ENCODE measurements around the gene SOX6.

The SOX6 gene

GRCh38 chr11:15944460-15944859 is 411.9 kb downstream of the SOX6 start:
- DNase-seq, result no peak

DNA sequence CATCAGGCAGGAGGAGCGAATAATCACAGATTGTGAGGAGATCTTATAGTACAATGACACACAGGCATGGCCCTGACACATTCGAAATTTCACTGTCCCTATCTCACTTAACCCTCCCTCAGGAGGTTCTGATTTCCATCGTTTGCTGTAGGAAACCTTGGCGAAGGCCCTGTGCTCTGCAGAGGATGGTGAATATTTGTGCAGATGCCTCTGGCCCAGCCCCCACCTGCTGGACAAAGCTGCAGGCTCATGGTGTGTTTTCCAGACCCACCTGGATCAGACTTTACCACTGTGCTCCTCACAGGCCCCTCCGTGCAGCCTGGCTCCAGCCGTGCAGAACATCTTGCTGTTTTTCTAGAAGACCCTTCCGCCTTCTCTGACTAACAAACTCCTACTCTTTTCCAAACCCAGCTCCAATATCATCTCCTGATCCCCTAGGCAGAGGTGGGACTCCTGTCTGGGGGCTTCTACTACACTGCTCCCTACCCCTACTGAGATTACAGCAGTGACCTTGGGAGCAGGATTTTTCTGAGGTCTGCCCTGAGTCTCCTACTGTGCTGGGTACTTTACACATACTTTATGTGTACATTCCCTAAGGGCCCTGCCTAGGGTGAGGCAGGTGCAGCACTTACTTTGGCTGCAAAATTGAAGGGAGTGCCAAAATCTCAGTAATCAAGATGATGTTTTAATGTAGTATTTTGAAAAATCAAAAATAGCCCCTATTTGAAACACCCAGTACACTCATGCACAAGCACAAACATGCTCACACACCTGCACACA is 412.7 kb downstream of the SOX6 start:
- DNase-seq, result no peak

- no peak for DNase-seq
These were observed 413.4 kb downstream of the SOX6 start for GRCh38 chr11:15942936-15943335.

DNA sequence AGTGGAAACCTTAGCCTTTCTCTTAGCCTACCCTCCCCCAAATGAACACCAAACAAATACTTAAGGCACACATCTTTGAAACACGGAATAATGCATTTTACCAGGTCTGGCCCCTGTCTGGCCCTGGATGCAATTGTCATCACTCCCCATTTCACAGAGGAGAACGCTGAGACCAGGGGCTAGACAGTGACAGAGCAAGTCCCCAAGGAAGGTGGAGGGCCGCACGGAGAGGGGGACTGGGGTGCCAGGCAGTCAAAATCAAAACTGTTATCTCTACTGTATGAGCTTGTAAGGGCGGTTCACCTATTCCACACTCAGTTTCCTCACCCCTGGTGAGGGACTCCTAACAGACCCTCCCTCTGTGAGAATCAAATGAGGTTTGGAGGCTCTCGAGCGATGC is 414.2 kb downstream of the SOX6 start:
- DNase-seq, result no peak

DNA sequence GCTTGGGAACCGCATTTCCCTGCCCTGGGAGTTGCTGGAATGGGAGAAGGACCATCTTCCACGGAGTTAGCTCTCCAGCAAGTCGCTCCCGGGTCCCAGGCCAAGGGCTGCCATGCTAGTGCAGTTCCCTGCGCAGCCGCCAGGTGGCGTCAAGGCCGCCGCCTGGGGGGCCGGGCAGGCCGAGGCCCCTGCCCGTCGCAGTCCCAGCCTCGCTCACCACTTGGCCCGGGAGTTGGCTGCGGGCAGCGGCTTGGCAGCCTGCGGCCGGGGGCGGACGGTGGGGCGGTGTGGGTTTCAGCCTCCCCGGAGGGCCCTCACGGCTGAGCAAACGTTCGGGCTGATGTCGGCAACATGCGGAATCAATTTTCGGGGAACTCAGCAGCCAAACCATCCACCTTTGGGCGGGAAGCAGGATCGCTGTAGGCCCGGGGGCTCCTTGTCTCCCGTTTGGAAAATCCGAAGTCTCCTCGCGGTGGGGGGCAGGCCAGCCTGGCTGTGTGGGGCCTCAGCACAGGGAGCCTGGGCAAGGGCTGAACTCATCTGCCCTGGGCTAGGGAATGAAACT is 415.1 kb downstream of the SOX6 start:
- peak; percentile 92 for DNase-seq

DNA sequence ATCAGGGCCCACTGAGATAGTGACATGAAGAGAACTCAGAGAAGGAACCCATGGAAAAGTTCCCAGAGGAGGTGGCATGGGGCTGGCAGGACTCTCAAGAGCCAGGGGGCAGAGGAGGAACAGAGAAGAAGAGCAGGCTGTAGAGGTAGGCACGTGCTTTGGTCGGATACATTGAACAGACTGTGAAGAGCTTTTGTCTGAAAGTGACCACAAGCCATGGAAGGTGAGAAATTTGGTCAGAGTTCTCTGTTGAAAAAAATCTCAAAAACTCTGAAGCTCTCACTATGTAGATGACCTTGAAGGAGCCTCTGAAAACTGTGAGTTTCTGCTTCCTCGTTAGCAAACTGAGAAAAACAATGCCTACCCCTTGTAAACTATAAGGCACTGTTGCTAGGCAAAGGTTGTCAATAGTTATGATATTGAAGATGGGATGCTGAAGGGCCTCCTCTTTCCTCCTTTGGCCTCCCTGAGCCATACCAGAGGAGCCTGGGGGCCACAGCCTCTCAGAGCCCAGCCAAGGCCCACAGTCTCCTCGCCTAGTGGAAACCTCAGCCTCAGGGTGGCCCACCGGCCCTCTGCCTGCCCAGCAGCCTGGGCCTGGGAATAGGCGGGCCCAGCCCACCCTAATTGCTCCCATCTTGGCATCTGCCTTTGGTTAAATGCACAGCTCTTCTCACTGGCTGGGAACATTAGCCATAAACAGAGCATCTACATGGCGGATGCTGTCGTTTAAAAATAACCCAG is 415.7 kb downstream of the SOX6 start:
- no peak for DNase-seq

DNA sequence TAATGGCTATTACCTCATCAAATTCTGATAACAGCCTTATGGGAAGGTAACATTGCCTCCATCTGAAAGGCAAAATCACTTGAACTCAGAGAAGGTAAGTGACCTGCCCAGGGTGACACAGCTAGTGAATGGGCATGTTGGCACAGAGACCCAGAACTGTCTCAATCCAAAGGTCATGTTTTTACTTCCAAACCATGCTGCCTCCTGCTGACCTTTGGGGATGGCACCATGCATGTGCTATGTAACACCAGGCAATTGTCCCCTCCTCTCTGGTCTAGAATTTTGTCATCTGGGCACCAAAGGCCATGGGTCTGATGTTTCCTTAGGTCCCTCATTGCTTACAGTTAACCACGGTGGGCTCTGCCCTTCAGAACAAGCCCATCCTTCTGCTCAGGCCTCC is 417.4 kb downstream of the SOX6 start:
- no peak for DNase-seq

DNA sequence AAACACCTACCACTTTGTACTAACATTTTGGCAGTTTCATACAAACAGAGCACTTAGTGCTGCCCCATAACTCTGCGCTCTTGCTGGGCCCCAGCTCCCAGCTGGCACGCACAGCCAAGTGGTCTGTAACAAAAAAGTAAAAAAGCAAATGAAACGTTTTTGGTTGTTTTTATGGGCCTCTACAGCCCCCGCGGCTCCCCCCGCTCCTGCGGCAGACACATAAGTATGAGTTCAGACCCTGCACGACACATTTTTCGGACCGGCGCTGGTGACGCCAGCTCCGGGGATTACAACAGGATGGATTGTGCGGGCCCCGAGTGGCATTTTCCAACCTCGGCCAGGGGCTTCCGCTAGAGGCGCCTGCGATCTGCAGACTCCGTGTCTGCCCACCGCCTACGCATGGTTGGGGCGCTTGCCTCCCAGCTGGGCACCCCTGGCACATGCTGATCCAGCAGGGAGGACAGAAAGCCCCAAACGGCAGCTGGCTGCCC is 418.2 kb downstream of the SOX6 start:
- DNase-seq, result no peak

DNA sequence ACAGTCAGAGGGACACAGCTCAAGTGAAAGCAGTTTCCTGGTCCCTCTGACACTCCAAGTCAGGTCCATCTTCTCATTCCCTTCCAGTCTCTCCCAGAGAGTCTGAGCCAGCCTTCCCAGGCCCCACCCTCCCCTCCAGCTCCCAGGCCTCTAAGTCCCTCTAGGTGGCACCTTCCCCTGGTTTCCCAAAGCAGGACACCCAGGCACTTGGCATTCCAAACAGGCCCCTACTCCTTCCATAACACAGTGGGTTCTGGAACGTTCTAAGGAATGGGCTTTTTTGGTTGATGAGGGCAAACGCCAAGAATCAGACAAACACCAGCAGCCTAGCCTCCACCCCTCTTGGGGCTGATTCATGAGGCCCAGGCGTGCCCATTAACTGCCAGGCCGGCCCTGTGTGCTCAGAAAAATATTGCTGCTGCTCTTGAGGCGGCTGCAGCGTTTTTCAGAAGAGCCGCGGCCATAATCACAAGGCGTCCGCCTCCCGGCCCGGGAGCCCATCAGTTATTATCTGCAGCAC is 418.7 kb downstream of the SOX6 start:
- DNase-seq, result no peak

GRCh38 chr11:15936011-15936410 is 420.3 kb downstream of the SOX6 start:
- DNase-seq, result no peak

DNA sequence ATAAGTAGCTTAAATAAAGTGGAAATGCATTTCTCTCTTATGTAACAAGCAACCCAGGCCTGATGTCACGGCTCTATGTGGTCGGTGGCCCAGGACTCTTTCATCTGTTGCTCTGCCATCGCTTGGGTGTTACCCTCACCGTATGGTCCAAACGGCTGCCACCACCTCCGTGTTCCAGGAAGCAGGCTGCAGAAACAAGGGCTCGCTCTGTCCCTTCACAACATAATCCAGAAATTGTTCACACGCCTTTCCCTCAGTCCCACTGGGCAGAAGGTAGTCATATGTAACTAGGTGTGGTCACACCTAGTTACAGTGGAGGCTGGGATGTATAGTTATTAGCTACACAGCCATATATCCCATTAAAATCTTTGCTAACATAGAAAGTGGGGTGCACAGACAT is 421.0 kb downstream of the SOX6 start:
- no peak for DNase-seq

DNA sequence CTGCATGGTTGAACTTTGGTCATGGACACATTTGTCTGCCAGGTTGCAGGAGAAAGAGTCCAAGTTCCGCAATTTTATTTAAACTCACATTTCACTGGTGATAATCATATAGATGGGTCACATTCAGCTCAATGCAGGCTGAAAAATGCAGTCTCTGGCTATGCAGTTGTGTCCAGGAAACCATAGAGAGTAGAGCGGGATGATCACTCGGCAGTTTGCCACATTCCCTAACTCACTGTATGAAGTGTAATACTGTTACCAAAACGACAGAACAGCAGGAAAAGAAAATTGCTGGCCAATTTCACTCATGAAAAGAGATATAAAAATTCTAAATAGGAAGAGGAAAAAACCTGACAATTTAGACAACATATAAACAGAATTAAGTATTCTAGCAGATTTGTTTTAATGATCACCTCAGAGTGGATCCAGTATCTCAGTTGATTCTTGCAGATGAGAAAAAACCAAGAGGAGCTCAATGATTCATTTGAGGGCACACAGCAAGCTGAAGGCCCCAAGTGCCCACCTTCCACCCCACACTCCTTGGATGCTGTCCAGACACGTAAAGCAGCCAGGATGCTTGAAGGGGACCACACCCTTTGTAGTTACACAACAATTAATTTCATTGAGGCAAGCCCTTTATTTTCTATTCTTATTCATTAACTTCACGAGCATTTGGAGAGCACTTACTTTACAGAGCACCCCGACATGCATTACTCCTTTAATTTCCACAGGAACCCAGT is 422.3 kb downstream of the SOX6 start:
- DNase-seq, result no peak

DNA sequence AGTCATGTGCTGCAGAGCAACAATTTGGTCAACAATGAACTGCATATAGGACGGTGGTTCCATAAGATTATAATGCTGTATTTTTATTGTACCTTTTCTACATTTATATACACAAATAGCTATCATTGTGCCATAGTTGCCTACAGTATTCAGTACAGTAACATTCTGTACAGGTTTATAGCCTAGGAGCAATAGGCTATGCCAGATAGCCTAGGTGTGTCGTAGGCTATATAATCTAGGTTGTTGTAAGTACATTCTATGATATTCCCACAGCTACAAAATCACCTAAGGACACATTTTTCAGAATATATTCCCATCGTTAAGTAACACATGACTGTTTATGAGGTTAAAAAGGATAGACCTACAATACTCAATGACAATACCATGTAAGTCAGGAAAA is 423.9 kb downstream of the SOX6 start:
- DNase-seq, result no peak

GRCh38 chr11:15931497-15931896 is 424.8 kb downstream of the SOX6 start:
- no peak for DNase-seq

GRCh38 chr11:15930442-15931025 is 425.8 kb downstream of the SOX6 start:
- DNase-seq, result no peak

DNA sequence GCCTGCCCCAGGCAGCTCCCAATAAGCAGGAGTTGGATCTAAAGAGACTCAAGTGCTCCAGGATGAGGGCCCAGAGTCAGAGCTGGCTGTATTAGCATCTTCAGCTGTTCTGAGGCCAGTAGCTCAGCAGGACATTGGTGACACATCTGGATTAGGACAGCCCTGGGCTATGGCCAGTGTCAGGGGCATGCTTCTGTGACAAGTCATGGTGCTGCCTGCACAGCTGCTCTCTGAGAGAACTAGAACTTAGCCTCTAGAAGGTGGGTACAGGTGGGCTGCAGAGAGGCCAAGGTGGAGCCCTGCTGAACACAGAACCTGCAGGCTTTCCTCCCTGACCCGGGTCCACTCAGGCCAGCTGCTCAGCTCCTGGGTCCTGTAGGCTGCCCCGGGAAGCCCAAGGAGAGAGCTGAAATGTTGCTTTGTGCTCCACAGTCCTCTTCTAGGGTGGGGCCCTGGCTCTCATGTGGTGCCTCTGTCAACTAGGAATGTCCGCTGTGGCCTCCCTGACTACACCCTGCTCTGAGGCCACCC is 426.9 kb downstream of the SOX6 start:
- no peak for DNase-seq

DNA sequence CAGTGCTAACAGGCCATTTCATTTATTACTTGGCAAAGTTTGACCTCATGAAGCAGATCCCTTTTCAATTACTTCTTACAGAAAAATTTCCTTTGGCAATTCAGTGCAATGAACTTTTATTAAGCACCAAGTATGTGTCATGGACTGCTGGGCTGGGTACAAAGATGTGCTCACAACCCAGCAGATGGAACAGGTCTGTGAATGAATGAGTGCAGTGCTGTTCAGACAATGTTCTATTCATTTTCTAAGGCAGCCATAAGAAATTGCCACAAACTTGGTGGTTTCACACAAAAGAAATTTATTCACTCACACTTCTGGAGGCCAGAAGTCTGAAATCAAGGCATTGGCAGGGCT is 428.5 kb downstream of the SOX6 start:
- DNase-seq, result no peak

- no peak for DNase-seq
These were observed 429.0 kb downstream of the SOX6 start for GRCh38 chr11:15927196-15927863.

DNA sequence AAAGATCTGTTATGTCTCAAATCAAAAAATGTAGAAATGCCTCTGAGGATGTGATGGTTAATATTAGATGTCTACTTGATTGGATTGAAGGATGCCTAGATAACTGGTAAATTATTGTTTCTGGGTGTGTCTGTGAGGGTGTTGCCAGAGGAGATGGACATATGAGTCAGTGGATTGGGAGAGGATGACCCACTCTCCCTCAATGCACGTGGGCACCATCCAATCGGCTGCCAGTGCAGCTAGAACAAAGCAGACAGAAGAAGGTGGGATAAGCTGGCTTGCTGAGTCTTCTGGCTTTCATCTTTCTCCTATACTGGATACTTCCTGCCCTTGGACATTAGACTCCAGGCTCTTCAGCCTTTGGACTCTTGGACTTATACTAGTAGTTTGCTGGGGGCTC is 430.3 kb downstream of the SOX6 start:
- no peak for DNase-seq

- DNase-seq, result no peak
These were observed 433.2 kb downstream of the SOX6 start for GRCh38 chr11:15923183-15923582.

- DNase-seq, result peak; percentile 10
These were observed 433.6 kb downstream of the SOX6 start for GRCh38 chr11:15922745-15923144.

Data from right forelimb (tissue), 1 donor.